ENCODE data around the gene FAM3B. TPM values are rescaled to one million over a fixed set of nuclear protein-coding genes. Genes with fewer than 3 reads are reported as not detected.
"Not testable (repeated sequence)": the region's sequence is repeated elsewhere in the genome, so short reads cannot be mapped to it uniquely, and the experiment has no call there.

FAM3B gene, protein sequence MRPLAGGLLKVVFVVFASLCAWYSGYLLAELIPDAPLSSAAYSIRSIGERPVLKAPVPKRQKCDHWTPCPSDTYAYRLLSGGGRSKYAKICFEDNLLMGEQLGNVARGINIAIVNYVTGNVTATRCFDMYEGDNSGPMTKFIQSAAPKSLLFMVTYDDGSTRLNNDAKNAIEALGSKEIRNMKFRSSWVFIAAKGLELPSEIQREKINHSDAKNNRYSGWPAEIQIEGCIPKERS
- not detected for total RNA-seq

DNA sequence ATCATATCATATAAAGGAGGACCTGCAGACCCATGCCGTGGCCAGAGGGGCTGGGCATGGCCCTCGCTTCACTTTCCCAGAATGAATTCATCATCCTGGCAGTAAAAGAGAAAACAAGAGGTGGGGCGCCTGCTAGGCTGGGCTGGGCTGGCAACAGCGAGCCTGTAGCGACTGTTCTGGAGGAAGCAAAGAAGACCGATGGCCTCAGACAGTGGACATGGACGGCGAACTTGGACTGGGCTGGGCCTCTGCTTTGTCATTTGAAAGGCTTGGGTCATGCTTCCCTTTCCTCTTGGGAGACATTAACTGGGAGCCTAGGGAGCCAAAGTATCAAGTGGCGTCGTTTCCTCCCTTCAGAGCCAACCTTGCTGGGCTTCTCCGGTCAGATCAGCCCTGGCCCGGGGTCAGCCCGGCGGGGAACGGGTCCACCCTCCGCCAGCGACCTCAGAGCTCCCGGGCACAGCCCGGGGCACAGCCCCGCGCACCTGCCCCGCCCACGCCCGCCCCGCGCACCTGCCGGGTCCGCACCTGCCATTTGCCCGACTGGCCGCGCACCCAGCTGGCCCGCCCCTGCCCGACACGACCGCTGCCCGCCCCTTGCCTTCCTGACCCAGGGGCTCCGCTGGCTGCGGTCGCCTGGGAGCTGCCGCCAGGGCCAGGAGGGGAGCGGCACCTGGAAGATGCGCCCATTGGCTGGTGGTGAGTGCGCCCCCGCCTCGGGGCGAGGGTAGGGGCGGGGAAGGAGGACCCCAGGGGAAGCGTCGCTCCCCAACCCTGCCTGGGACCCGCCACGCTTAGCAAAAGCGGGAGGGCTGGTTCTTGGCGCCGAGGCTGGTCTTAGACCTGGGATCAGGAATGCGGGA, at the start of gene FAM3B:
TSS of gene FAM3B (plus strand) at position 602 of the 863 bp plus-strand sequence. CDS start at position 681, 79 bp downstream.
- no peak for DNase-seq

DNA sequence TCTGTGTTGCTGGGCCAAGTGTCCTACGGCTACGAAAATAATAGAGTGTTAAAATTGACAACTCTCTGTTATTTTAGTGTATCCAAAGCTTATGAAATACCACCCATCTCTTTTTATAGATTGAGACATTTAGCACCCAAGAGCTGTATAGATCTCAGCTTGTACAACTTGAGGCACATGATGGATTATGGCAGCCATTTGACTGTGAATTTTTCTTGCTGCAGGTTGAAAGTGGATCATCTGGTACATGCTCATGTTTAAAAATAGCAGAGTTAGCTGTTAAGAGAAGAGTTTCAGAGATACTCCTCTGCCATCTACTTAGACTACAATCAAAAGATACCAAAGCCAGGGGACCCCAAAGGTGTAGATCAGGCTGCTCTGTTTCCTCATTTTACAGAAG, 49.3 kb upstream of the FAM3B start:
- no peak for DNase-seq

DNA sequence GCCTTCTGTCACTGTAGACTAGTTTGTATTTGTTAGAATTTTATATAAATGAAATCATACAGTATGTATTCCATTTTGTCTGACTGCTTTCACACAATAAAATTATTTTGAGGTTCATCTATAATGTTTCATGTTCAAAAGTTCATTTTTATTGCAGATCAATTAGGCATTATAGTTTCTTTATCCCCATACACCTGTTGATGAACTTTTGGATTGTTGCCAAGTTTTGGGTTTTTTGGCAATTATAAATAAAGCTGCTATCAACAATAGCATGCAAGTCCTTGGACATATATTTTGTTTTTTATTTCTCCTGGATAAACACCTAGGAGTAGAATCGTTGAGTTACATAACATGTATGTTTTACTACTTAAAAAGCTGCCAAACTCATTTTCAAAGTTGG, 47.1 kb upstream of the FAM3B start:
- DNase-seq = no peak

DNA sequence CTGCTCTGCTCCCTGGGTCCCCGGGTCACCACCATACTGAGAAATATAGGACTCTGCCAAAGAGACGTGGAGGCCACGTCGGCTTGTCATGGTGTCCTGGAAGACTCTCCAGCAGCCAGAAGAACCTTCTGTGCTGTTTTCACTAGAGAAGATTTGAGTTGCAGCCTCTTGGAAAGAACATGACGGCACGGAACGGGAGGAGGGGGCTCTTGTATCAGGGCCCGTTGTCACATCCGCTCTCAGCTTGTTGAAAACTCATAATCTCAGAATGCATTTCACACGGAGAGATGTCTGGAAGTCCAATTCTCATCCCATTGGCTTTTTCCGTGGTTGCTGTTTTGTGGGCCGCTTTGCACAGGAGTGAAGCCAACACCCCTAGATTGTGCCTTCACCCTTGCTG, 39.4 kb upstream of the FAM3B start:
- DNase-seq = no peak

DNA sequence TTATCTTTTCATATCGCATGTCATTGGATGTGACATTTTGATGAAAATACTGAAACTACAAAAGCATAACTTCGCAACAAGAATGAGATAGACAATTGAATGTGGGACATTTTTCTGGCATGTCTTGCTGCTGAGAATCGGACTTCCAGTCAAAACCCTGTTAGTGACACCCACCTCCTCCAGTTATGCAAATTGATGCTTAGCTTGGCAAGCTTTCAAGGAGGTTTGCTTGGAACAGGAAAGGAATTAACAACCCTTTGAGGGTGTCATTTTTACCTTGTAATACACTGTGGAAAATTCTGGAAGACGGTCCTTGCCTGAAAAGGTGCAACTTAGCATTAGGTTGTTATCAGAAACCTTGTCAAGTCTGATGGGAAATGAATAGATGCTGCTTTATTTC, 38.8 kb upstream of the FAM3B start:
- no peak for DNase-seq

DNA sequence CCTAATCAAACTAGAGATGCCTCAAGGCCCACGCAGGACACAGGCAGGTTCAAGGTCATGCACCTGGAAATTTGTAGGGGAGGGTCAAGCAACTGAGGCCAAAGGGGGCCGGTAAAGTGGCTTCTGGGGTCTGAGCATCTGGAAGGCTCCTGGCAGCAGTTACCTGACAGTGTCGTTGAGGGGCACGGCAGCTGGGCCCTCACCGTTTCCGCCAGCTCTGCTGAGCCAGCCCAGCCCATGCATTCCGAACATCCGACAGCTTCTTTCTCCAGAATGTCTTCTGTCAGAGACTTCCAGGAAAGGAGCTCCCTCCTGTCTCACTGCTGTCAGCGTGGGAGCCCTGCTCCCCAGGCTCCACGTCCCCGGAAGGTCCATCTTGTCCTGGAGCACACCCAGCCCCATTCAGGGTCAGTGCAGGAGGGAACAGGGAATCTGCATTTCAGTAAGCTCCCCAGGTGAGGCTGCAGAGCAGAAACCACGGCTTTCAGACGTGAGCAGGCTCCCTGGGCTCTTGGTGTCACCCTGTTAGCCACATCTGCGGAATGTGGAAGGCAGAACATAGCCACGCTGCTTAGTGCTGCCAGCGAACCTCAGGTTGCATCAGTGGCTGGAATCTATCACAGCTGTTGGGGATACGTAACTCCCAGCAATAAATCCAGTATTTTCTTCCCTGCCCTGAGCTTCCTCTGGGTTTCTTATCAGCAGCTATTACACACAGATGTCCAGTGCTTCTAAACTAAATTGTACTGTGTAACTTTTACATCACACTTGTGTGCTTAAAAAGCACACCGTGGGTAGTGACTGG, 36.3 kb upstream of the FAM3B start:
- DNase-seq = no peak

DNA sequence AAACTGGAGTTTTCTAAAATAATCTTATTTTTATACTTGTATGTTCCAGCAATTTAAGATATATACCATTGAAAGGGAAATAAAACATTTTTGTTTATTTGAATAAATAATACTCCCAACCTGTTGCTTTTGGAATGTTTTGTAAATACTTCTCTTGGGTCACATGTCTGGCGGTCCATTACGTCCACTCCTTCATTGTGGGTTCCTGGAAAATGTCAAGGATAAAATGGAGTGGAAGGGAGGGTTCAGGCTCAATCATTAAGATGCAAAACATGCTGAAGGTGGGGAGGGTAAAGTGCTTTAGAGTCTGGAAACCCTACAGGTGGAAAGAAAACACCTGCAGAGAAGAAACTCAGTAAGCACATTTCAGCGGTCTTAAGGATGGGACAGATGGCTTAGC, 34.2 kb upstream of the FAM3B start:
- DNase-seq = no peak

DNA sequence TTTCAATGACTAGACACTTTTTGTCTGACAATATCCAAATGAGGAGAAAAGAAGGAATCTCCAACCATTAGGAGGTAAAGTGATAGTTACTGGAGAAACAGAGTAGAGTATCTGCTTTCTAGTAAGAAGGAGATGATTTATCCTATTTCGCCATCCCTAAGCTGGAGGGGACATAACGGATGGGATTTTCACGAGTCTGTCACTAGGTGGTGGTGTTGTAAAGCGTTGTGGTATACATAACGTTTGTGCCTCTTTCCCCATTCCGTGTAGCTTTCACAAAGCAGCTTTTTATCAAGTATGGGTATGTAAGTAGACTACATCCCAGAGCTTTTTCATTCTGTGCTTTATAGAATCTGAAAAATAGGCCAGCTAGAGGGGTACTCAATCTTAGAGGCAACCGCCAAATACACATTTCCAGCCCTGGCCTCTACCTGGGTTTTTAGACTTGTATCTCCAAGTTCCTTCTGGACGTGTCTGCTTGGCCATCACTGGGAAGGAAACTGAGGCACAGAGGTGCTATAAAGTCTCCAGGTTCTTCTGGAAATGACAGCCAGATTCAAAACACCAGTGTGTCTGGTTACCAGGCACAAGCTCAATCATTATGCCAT, 33.3 kb upstream of the FAM3B start:
- DNase-seq = peak; percentile 38

DNA sequence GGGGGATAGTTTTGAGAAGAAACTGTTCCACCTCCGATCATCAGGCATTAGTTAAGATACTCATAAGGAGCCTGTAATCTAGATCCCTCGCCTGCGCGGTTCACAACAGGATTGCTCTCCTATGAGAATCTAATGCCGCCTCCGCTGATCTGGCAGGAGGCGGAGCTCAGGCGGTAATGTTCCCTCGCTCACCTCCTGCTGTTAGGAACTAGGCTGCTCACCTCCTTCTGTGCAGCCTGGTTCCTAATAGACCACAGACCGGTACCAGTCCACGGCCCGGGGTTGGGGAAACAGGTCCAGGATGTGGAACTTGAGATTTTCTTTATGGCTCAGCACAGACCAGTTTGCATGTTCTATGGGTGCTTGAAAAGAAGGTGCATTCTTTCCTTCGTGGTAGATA, 27.2 kb upstream of the FAM3B start:
- DNase-seq = no peak

DNA sequence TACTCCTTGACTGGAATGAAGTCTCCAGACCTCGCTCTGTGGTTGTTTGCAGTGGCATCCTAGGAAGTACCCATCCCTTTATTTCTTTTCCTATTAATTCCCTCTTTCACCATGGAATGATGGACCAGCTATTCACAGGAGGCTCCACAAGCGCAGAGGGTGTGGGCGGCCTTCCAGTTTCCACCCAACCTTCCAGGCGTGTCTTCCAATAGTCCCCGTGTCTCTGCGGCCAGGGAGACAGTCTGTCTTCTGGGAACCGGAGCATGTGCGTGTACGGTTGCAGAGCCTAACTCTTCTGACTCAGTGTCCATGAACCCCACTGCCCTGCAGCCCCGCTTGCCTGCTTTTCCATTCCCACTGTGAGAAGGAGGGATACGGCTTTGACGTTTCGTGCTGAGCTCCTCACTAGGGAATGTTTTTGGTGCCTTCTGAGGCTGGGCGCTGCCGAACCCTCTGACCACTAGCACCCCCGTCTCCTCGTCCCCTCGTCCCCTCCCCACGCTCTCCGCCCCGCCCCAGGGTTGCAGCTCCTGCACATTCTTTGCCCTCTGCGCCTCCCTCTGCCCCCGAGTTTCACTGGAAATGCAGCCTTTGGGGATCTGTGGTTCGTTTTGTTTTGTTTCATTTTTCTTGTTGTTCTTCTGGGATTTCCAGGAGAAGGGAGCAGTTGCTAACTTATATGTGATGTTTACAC, 26.3 kb upstream of the FAM3B start:
- no peak for DNase-seq

DNA sequence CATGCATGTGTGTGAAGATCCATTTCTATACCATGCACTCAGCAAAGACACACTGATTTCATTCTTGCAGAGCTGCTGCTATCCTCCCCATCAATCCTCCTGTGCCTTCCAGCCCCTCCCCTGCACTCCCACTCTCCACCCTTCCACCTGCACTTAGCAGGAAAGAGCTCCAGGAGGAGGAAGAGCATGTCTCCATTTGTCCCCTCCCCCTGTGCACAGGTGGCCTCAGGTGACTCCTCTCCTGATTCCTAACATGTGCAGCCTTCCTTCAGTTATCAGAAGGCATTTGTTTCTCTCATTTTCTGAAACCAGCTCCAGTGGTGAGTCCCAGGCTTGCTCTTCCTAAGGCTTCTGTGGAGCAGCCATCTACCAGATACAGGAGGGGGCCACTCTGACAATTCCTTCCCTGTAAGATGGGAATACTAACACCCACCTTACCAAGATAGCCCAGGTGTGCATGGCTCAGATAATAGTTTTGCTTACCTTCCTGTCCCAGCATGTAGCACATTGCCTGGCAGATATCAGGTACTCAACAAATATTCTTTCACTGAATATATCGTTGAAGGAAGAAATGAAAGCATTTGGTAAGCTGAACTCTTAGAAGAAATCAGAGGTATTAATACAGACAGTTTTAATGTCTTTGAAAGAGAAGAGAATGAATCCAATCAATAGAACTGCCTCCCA, 21.9 kb upstream of the FAM3B start:
- no peak for DNase-seq

DNA sequence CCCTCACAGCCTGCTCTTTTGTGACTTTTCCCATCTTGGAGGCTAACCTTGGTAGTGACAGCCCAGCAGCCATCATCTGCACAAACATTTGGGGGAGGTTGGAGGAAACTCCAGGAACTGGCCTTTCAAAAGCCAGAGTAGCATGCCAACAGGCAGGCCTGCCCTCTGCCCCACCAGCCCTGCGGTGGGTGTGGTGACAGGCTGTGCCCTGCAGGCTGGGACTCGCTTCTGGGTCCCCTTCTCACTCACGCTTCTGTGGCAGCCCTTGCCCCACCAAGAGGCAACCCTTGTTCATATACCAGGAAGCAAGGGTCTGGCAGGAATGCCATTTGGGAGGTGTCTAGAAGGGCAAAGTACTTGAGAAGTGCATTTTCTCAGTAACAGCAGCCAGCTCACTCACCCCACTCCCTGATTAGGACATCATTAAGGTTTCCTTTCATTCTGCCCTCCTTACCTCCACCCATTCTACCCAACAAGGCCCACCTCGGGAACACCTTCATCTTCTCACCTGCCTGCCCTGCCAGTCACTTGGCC, 20.8 kb upstream of the FAM3B start:
- DNase-seq = no peak

DNA sequence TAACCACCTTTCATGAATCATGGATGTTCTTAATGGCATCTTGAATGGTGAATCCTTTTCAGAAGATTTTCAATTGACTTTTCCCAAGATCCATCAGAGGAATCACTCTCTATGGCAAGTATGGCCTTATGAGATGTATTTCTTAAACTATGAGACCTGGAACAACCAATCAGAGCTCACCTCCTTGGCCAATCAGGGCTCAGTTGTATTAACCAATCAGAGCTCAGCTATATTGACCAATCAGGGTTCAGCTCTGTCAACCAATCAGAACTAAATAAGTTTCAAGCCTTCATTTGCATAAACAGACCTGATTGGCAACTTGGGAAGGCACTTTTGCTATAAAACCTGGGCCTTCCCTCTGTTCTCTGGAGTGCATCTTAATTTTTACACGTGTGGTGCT, 13.6 kb upstream of the FAM3B start:
- DNase-seq = no peak

DNA sequence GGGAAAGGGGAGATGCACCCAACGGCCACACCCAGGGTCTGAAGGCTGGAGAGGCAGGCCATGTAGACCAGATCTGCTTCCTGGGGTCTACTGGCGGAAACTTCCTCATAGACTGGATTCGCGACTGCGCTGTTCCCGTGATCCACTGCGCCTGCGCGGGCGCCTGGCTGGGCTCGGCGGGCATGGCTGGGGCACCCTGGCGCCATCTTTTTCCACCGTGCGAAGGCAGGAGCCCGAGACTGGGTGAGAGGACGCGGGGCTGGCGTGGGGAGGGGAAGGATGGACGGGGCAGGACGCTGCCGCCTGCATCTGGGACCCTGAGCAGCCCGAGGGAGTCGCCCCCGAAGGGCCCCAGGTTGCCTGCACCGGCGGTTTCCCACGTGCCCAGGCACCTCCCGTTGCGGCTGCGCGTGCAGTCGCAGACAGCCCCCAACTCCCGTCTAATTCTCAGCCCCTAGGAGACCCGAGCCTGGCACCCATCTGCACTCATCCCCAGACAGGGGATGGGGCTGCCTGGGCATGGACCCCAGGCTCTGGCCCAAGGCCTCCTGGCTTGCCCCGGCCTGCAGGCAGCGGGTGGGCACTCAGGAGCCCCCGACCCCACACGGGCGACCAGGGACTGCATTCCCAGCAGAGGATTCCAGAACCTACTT, 12.4 kb upstream of the FAM3B start:
- no peak for DNase-seq

DNA sequence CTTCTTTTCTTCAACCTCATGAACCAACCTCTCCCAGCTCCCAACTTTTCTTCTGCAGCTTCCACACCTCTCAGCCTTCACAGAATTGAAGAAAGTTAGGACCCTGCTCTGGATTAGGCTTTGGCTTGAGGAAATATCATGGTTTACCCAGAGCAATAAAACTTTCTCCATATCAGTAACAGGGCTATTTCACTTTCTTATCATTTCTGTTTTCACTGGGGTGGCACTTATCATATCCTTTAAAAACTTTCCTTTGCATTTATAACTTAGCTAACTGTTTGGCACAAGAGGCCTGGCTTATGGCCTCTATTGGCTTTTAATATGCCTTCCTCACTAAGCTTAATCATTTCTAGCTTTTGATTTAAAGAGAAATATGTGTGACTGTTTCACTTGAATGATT, 9.4 kb upstream of the FAM3B start:
- no peak for DNase-seq

DNA sequence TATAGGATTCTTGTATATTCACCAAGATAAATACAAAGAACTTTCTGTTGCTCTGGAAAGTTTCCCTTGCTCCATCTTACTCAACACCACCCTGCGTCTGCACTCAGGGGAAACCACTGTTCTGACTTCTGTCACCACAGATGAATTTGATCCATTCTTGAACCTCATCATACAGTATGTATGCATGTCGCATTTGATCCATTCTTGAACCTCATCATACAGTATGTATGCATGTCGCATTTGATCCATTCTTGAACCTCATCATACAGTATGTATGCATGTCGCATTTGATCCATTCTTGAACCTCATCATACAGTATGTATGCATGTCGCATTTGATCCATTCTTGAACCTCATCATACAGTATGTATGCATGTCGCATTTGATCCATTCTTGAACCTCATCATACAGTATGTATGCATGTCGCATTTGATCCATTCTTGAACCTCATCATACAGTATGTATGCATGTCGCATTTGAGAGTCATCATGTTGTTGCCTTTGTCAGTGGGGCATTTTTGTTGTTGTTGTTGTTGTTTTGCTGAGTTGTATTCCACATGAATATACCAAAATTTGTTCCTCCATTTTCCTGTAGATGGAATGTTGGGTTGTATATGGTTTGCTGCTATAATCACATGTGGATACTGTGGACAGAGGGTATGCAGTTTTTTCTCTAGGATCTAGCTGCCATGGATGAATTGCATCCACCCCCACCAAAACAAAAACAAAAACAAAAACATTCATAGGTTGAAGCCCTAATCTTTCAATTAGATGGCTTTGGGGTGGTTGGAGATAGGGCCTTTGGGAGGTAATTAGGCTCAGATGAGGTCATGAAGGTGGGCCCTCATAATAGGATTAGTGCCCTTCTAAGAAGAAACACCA, 3.1 kb upstream of the FAM3B start:
- not testable (repeated sequence) for DNase-seq

DNA sequence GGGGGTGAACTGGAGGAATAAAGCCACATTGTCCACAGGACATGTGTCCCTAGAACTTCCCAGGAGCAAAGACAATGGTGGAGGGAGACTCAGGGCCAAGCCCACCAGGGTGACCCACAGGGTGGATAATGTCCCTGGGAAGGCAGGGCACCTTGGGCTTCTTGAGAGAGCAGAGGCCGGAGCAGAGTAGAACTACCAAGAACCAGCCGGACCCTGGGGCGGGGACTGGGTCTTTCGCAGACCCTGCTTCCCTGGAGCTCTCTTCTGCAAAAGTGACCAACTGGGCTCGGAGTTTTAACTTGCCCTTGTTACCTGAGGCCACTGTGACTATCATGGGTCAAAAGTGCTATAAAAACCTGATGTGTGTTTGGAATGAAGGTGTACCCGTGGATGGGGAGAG, 875 bp upstream of the FAM3B start:
- no peak for DNase-seq

DNA sequence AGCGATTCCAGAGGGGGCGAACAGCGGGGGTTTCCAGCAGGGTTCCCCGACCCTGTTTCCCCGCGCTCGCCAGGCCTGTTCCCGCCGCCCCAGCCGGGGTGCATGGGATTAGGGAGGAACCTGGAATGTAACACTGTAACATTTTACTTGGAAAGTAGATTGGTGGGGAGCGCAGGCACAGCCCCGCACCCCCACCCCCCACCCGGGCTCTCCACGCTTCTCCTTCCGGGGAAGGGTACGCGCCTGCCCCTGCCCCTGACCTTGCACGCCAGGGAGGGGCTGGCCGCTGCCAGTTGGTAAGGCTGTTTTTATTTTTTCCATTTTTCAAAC, 427 bp downstream of the FAM3B start:
- DNase-seq = no peak

DNA sequence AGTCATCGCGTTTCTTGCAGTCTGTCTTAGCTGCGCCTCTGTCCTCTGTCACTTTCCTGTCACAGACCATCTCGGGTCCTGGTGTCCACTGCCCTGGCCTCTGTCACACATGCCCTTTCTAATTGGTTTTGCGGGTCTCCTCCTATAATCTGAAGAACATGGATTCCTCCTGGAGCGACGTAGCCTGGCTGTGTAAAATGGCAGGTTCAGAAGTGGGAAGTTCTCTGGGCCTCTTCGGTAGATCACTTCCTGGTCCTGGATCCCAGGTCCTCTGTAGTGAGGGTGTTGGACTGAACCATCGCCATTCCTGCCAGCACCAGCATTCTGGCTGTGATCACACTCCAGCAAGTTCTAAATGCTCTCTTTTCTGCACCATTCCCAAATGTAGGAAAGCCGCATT, 857 bp downstream of the FAM3B start:
- DNase-seq = no peak

DNA sequence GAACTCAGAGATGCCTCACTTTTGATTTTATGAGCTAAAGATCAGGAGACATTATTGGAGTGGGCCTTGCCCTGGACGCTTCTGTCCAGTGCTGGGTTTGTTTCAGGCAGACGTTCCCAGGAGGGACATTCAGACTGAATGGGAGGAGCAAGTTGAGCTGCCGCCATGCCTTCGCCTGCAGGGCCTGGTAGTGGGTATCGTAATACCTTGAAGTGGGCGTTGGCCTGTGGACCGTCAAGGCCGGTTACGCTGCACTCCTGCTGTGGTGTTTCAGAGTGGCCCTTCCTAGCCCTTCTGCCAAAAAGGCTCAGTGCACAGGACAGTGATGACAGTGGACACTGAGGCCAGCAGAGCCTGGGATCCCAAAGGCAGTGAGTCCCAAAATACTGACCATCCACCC, 1.6 kb downstream of the FAM3B start:
- no peak for DNase-seq
